DND-41 (cell line): ENCODE results near the gene ABHD16A.

Experiments used
- ATAC-seq: fragments of 200-7000 bp; cut with Tn5 transposase; 3 replicates; pipeline ENCODE4 v1.9.1; 2021; ENCODE audit warnings: low read depth; ENCODE audit not compliant: insufficient read depth
- DNase-seq: peaks from one replicate; pipeline ENCODE4 v3.0.0-alpha.2; 2020
- H2AFZ ChIP-seq: 2 replicates; pipeline ENCODE4 v1.6.0; 2012; ENCODE audit warnings: low read depth, low read length
- H3K27ac ChIP-seq: 2 replicates; pipeline ENCODE4 v1.5.1; 2012; ENCODE audit warnings: low read length, inconsistent platforms
- H3K27me3 ChIP-seq: fragments of 200-600 bp; sonication (generic); 2 replicates; pipeline ENCODE4 v1.6.0; 2012; ENCODE audit warnings: low read length, mild to moderate bottlenecking, inconsistent platforms; ENCODE audit not compliant: insufficient read depth, poor library complexity
- H3K36me3 ChIP-seq: 2 replicates; pipeline ENCODE4 v1.5.1; 2012; ENCODE audit warnings: low read length, inconsistent platforms; ENCODE audit not compliant: insufficient read depth
- H3K4me1 ChIP-seq: 2 replicates; pipeline ENCODE4 v1.5.1; 2012; ENCODE audit warnings: mild to moderate bottlenecking, low read length; ENCODE audit not compliant: insufficient read depth
- H3K4me2 ChIP-seq: 2 replicates; pipeline ENCODE4 v1.6.0; 2012; ENCODE audit warnings: mild to moderate bottlenecking, moderate library complexity, low read length, inconsistent platforms; ENCODE audit not compliant: insufficient read depth
- H3K4me3 ChIP-seq, 2 experiments: fragments of 200-600 bp in 1 of 2; shearing (Covaris generic) in 1 of 2; 2 replicates each; pipeline ENCODE4 v1.5.1; 2012 to 2016; ENCODE audit warnings: inconsistent platforms in 2 of 2, low read length in 2 of 2, mild to moderate bottlenecking in 2 of 2, low read depth in 1 of 2, moderate library complexity in 1 of 2
- H3K79me2 ChIP-seq: 2 replicates; pipeline ENCODE4 v1.6.0; 2012; ENCODE audit warnings: low read length, inconsistent platforms; ENCODE audit not compliant: insufficient read depth
- H3K9ac ChIP-seq: 2 replicates; pipeline ENCODE4 v1.6.0; 2012; ENCODE audit warnings: low read depth, mild to moderate bottlenecking, inconsistent platforms, low read length, moderate library complexity
- H3K9me3 ChIP-seq: 2 replicates; pipeline ENCODE4 v1.5.1; 2012; ENCODE audit warnings: low read length, moderate library complexity, mild to moderate bottlenecking, inconsistent platforms; ENCODE audit not compliant: insufficient read depth, severe bottlenecking
- H4K20me1 ChIP-seq: 2 replicates; pipeline ENCODE4 v1.6.0; 2012; ENCODE audit warnings: low read length; ENCODE audit not compliant: insufficient read depth
- EZH2 ChIP-seq: IDR thresholded peaks from 3 replicates; pipeline ENCODE4 v1.6.1; 2012; ENCODE audit warnings: borderline replicate concordance, low read depth, mild to moderate bottlenecking, moderate library complexity, low read length, inconsistent platforms; ENCODE audit not compliant: severe bottlenecking
- TF ChIP-seq, protein P1 (sequence below): IDR thresholded peaks from 2 replicates; pipeline ENCODE4 v1.5.1; 2012; ENCODE audit warnings: borderline replicate concordance, low read length, moderate library complexity, mild to moderate bottlenecking; ENCODE audit not compliant: poor library complexity, severe bottlenecking; ENCODE audit errors: extremely low read depth

Gene ABHD16A

GRCh38 chr6:31683591-31683990, 19.5 kb downstream of the ABHD16A start:
- H3K9ac ChIP-seq = no peak overlapping the region
- no peaks in the 10 kb centered on the region for H3K4me1 ChIP-seq
- H3K79me2 ChIP-seq = no peaks in the 10 kb centered on the region
- H3K9me3 ChIP-seq = no peaks in the 10 kb centered on the region
- DNase-seq (no peak), ATAC-seq (no peak)
- TF ChIP-seq, protein P1, sequence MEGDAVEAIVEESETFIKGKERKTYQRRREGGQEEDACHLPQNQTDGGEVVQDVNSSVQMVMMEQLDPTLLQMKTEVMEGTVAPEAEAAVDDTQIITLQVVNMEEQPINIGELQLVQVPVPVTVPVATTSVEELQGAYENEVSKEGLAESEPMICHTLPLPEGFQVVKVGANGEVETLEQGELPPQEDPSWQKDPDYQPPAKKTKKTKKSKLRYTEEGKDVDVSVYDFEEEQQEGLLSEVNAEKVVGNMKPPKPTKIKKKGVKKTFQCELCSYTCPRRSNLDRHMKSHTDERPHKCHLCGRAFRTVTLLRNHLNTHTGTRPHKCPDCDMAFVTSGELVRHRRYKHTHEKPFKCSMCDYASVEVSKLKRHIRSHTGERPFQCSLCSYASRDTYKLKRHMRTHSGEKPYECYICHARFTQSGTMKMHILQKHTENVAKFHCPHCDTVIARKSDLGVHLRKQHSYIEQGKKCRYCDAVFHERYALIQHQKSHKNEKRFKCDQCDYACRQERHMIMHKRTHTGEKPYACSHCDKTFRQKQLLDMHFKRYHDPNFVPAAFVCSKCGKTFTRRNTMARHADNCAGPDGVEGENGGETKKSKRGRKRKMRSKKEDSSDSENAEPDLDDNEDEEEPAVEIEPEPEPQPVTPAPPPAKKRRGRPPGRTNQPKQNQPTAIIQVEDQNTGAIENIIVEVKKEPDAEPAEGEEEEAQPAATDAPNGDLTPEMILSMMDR = no peak
- no peak for TF ChIP-seq EZH2
- peaks cover 30% of the 10 kb centered on the region for H3K36me3 ChIP-seq
- H3K4me2 ChIP-seq = no peak overlapping the region
- H4K20me1 ChIP-seq = no peaks in the 10 kb centered on the region
- no peaks in the 10 kb centered on the region for H3K27me3 ChIP-seq
- H3K4me3 ChIP-seq = no peak overlapping the region
- H2AFZ ChIP-seq = no peak overlapping the region
- no peak overlapping the region for H3K27ac ChIP-seq

- H3K4me3 ChIP-seq = no peak overlapping the region
These were observed 21.9 kb downstream of the ABHD16A start for GRCh38 chr6:31681135-31681671.

GRCh38 chr6:31680226-31681134, 22.6 kb downstream of the ABHD16A start, which contains the start of gene LY6G5C:
TSS of gene LY6G5C (minus strand) at chr6:31681067. CDS start at chr6:31680373, 694 bp downstream.
- no peak for ATAC-seq
- Histone ChIP-seq H4K20me1 (no peaks in the 10 kb centered on the region), H3K79me2 (no peaks in the 10 kb centered on the region), H3K4me3 (no peak within 1 kb of the TSS), H3K27ac (no peak within 1 kb of the TSS), H3K4me1 (no peaks in the 10 kb centered on the region), H3K9me3 (no peaks in the 10 kb centered on the region), H3K9ac (no peak within 1 kb of the TSS), H3K27me3 (no peaks in the 10 kb centered on the region), H3K4me2 (no peak within 1 kb of the TSS), H2AFZ (no peak within 1 kb of the TSS), H3K36me3 (peaks cover 6% of the 10 kb centered on the region; the same call in 1 of the 2 replicates)
- TF ChIP-seq, protein P1 = peak; percentile 56
- no peak for TF ChIP-seq EZH2
- peak; percentile 33 for DNase-seq

More at GRCh38 chr6:31681135-31681671, 21.9 kb downstream of the ABHD16A start:
- Histone ChIP-seq H3K27me3 (no peaks in the 10 kb centered on the region), H3K79me2 (no peaks in the 10 kb centered on the region), H3K4me1 (no peaks in the 10 kb centered on the region), H3K36me3 (peaks cover 7% of the 10 kb centered on the region; the same call in 1 of the 2 replicates), H3K4me2 (no peak overlapping the region), H3K9me3 (no peaks in the 10 kb centered on the region), H3K9ac (no peak overlapping the region), H3K27ac (no peak overlapping the region), H4K20me1 (no peaks in the 10 kb centered on the region), H2AFZ (no peak overlapping the region)
- no peak for DNase-seq
- ATAC-seq = no peak
- no peak for TF ChIP-seq EZH2
- TF ChIP-seq, protein P1 = no peak
